Pancreas (tissue), 10 donors: ENCODE measurements around the gene PBX4. TPM values are rescaled to one million over a fixed set of nuclear protein-coding genes. Genes with fewer than 3 reads are reported as not detected.

Experiments
- ATAC-seq, 4 donors: fragments of 200-7000 bp; cut with Tn5 transposase; one replicate each; pipeline versions ENCODE4 v1.8.0 to v1.9.1; 2020; ENCODE audit warnings: mild to moderate bottlenecking in 4 of 4, moderate library complexity in 4 of 4
- DNase-seq, 6 donors: peaks; one replicate each; pipeline ENCODE4 v3.0.0-alpha.2; 2020
- FAIRE-seq: peaks from 2 replicates; lab custom pipeline; 2012; peaks lifted over from hg19 to GRCh38; lab: Jason Lieb, UNC
- H3K27ac ChIP-seq, 4 donors: fragments of 200-600 bp; sonication (generic); 1 replicate in 3 of 4; 2 replicates in 1 of 4; pipeline versions ENCODE4 v1.5.0 to v1.8.0; 2020
- H3K27me3 ChIP-seq, 4 donors: fragments of 200-600 bp; one replicate each; pipeline ENCODE4 v1.8.0; 2021
- H3K36me3 ChIP-seq, 3 donors: fragments of 200-600 bp; sonication (generic) in 1 of 3; one replicate each; pipeline versions ENCODE4 v1.5.0 to v1.8.0; 2020 to 2021
- H3K4me1 ChIP-seq, 3 donors: fragments of 200-600 bp; one replicate each; pipeline ENCODE4 v1.8.0; 2021
- H3K4me3 ChIP-seq, 4 donors: fragments of 200-600 bp; sonication (generic) in 2 of 4; one replicate each; pipeline versions ENCODE4 v1.5.0 to v1.8.0; 2020 to 2021
- H3K9me3 ChIP-seq, 4 donors: fragments of 200-600 bp; one replicate each; pipeline ENCODE4 v1.8.0; 2021
- CTCF ChIP-seq, 4 donors: fragments of 200-600 bp; sonication (generic) in 3 of 4; IDR thresholded peaks; one replicate each; pipeline versions ENCODE4 v1.5.0 to v1.8.0; 2021; ENCODE audit warnings: antibody characterized with exemption in 4 of 4
- WGBS, 2 donors: extraction: QIAGEN DNeasy Blood & Tissue Kit; methylation state at CpG; one replicate each; pipeline ENCODE4 v1.1.7; 2013; 5-methylcytosine and 5-hydroxymethylcytosine counted together
- intact Hi-C, 3 donors: fragments of 100-400 bp; cut with DNase I; formaldehyde crosslinking; loops; one replicate each; pipeline versions ENCODE4 v1.11.1 to v1.14.2; 2022
- polyA plus RNA-seq, 2 donors: library from polyadenylated mRNA; stranded (reverse); fragments of 200-250 nt; gene quantifications; one replicate each; pipeline ENCODE4 v1.2.3, GENCODE V29; 2013
- total RNA-seq, 6 donors: library from RNA; stranded (reverse); fragmentation: NEBNext Ultra II Directional in 4 of 6; extraction: Animal tissue kit (Norgen Biotek cat#: 25700) in 4 of 6; gene quantifications; one replicate each; pipeline versions ENCODE4 v1.2.1 to v1.2.4, GENCODE V29; 2021 to 2023
- donor health status: healthy with polysubstance abuse.
- donor health status: DM: no; HTN: no; CAD: no; lungs with moderate emphysema.
- donor health status: DM: no; HTN: no; CAD: no.
- donor health status: control.
- donor health status: control.
- donor health status: Bipolar disorder and iron deficiency.
- donor health status: DM: yes; HTN: yes; CAD: no.
- donor health status: DM: no; HTN: no; CAD: no.
- donor health status: DM: no; HTN: no; CAD: no.
- donor health status: DM: yes; HTN: yes; CAD: no.

The PBX4 gene
- total and polyA plus RNA-seq, 8 donors, result 0.18 to 4.0 (median 0.49) TPM

DNA sequence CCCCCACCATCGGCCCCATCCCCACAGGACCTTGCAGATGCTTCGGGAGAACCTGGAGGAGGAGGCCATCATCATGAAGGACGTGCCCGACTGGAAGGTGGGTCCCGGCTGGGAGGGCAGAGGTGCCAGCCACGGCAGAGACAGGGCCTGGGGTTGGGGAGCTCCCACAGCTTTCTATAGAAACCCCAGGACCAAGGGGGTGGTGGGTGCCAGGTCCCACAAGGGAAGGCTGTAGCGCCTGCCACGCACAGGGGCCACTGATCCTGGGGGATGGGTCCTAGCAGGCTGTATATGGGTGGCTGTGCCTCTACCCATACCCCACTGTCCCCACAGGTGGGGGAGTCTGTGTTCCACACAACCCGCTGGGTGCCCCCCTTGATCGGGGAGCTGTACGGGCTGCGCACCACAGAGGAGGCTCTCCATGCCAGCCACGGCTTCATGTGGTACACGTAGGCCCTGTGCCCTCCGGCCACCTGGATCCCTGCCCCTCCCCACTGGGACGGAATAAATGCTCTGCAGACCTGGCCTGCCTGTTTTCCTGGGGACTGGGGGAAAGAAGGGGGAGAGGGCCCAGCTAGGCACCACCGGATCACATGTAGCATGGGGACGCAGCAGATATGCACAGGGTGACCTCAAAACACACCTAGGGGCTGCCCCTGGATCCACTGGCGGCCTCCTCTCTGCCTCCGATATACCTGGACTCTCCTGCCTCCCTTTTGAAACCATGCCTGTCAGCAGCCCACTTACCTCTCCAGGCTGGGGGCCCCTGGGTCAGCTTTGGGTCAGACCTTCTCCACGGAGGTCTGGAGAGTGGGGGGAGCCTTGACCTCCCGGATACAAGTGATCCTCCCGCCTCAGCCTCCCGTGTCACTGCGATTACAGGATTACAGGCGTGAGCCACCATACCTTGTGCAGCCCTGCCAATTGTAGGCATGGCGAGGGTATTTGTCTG lies 90.5 kb downstream of the PBX4 start:
- no peak for TF ChIP-seq CTCF (IDR thresholded peaks at IDR 0.05)
- Histone ChIP-seq H3K27me3 (no peaks in the 10 kb centered on the region), H3K36me3 (peaks cover 0 to 8% (median 0%) of the 10 kb centered on the region in 3 donors), H3K4me3 (no peak overlapping the region), H3K27ac (no peak overlapping the region), H3K9me3 (no peaks in the 10 kb centered on the region), H3K4me1 (no peaks in the 10 kb centered on the region)
- FAIRE-seq (no peak), ATAC-seq (no peak), DNase-seq (no peak)
- WGBS, 2 donors, result 92 to 94% methylated on average over 26 to 27 of the region's 27 CpGs
- intact Hi-C loops, result no loop called here

DNA sequence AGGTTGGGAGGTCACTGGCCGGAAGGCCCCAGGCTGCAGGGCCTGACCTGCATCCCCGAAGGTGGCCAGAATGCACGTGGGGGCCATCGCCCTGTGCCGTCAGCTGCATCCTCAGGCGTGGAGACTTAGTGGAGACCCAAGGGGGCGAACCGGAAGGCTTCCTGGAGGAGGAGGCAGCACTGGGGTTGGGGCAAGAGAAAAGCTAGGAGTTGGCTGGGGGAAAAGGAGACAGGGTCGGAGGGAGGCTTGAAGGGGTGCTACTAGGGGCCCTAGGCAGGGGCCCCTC lies 91.2 kb downstream of the PBX4 start:
- Histone ChIP-seq H3K9me3 (no peaks in the 10 kb centered on the region), H3K4me1 (no peaks in the 10 kb centered on the region), H3K36me3 (peaks cover 0 to 8% (median 0%) of the 10 kb centered on the region in 3 donors), H3K27me3 (no peaks in the 10 kb centered on the region), H3K27ac (no peak overlapping the region), H3K4me3 (no peak overlapping the region)
- DNase-seq, result no peak
- FAIRE-seq, result no peak
- ATAC-seq, result no peak
- TF ChIP-seq CTCF (IDR thresholded peaks at IDR 0.05), result no peak
- intact Hi-C loops, result no loop called here
- 97 to 98% methylated on average over 9 of the region's 9 CpGs for WGBS, 2 donors

- no peak overlapping the region for H3K4me3 ChIP-seq
- no peaks in the 10 kb centered on the region for H3K9me3 ChIP-seq
- peaks cover 0 to 8% (median 0%) of the 10 kb centered on the region in 3 donors for H3K36me3 ChIP-seq
- no peak for ATAC-seq
- no peak for DNase-seq
- no peaks in the 10 kb centered on the region for H3K27me3 ChIP-seq
- WGBS, 2 donors, result 92 to 94% methylated on average over 28 of the region's 28 CpGs
- FAIRE-seq, result no peak
- H3K27ac ChIP-seq, result no peak overlapping the region
- H3K4me1 ChIP-seq, result no peaks in the 10 kb centered on the region
- no peak for TF ChIP-seq CTCF (IDR thresholded peaks at IDR 0.05)
- intact Hi-C loops, result no loop called here
These were observed 91.7 kb downstream of the PBX4 start for GRCh38 chr19:19526581-19527370.

- Histone ChIP-seq H3K4me1 (no peaks in the 10 kb centered on the region), H3K9me3 (no peaks in the 10 kb centered on the region), H3K27me3 (no peaks in the 10 kb centered on the region), H3K36me3 (peaks cover 0 to 8% (median 0%) of the 10 kb centered on the region in 3 donors), H3K27ac (no peak overlapping the region), H3K4me3 (no peak overlapping the region)
- WGBS, 2 donors, result 92 to 94% methylated on average over 23 of the region's 23 CpGs
- FAIRE-seq (no peak), ATAC-seq (no peak), DNase-seq (no peak)
- TF ChIP-seq CTCF (IDR thresholded peaks at IDR 0.05), result no peak
- intact Hi-C loops, result no loop called here
These were observed 92.7 kb downstream of the PBX4 start for GRCh38 chr19:19525611-19526380.
